GM12872 (cell line): Measurements from ENCODE around the gene EVC.

ENCODE experiments used
- TF ChIP-seq, protein P1 (sequence below): IDR thresholded peaks from 3 replicates; pipeline ENCODE4 v1.5.1; 2011; ENCODE audit warnings: low read depth, mild to moderate bottlenecking, low read length, moderate library complexity; ENCODE audit not compliant: insufficient read depth

Gene EVC

DNA sequence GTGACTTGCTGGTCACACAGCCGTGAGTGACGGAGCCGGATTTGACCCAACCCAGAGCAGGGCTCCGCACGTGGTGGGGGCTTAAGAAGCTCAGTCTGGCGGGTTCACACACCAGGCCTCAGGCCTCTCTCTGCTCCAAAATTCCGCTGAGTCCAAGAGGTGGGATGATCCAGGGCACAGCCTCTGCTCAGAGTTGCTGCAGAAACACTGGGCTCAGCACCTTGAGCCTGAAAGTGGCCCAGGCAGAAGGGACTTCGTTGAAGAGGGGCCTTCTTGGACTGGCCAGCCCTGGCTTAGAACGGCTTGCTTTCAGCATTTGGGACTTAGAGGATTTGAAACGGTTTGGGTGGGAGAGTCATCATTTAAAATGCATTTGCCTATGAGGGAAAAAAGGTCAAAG lies 21.2 kb downstream of the EVC start:
- TF ChIP-seq, protein P1, sequence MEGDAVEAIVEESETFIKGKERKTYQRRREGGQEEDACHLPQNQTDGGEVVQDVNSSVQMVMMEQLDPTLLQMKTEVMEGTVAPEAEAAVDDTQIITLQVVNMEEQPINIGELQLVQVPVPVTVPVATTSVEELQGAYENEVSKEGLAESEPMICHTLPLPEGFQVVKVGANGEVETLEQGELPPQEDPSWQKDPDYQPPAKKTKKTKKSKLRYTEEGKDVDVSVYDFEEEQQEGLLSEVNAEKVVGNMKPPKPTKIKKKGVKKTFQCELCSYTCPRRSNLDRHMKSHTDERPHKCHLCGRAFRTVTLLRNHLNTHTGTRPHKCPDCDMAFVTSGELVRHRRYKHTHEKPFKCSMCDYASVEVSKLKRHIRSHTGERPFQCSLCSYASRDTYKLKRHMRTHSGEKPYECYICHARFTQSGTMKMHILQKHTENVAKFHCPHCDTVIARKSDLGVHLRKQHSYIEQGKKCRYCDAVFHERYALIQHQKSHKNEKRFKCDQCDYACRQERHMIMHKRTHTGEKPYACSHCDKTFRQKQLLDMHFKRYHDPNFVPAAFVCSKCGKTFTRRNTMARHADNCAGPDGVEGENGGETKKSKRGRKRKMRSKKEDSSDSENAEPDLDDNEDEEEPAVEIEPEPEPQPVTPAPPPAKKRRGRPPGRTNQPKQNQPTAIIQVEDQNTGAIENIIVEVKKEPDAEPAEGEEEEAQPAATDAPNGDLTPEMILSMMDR: no peak

DNA sequence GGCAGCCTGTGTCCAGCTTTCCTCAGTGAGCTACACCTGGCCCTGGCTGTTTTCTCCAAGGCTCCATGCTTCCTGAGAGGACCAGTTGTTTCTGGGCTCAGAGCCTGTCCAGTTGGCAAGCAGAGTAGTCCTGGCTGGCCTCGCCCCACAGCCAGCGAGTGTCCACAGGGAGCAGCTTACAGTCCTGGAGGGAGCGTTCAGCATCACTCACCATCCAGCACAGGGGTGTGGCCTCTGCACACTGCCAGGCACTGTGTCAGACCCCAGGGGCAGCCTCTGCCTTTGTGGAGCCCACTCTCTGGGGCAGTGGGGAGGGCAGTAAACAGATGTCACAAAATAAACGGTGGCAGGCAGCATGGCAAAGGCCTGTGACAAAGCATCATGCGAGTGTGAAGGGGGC lies 23.9 kb downstream of the EVC start:
- TF ChIP-seq, protein P1: no peak

DNA sequence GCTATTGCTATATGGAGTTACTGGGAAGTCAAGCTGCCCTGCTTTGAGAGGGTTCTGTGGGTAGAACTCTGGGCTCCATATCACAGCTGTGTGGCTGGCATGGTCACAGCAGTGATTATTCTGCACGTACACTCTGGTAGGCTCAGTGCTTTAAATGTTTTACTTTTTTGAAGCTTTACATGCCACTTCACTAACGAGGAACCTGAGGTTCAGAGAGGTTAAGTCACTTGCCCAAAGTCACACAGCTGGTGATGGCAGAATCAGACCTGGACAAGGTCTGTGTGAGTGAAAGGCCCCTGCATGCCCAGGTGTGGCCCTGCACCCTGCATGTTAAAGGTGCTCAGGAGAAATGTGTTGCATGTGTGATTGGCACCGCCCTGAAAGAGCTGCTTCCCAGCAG lies 24.5 kb downstream of the EVC start:
- TF ChIP-seq, protein P1: no peak

DNA sequence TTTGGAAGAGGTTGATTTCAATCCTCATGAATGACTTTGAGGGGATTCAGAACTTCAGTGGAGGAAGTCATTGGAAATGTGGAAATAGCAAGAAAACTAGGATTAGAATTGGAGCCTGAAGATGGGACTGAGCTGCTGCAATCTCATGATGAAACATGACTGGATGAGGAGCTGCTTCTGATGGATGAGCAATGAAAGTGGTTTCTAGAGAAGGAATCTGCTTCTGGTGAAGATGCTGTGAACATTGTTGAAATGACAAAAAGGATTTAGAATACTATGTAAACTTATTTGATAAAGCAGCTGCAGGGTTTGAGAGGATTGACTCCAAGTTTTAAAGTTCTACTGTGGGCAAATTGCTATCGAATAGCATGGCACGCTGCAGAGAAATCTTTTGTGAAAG lies 27.1 kb downstream of the EVC start:
- TF ChIP-seq, protein P1: no peak

DNA sequence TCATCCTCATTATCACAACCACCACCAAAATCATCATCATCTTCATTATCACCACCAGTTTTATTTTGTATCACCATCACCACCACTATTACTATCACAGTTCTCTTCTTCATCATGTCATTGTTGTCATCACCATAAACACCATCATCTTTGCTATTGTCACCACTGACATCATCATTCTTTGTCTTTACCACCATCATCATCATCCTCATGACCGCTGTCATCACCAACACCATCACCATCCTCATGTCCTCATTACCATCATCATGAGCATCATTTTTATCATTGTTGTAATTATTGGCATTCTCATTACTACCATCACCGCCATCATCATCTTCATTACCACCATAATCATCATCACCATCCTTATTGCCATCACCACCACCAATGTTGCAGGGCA lies 31.4 kb downstream of the EVC start:
- TF ChIP-seq, protein P1: no peak

DNA sequence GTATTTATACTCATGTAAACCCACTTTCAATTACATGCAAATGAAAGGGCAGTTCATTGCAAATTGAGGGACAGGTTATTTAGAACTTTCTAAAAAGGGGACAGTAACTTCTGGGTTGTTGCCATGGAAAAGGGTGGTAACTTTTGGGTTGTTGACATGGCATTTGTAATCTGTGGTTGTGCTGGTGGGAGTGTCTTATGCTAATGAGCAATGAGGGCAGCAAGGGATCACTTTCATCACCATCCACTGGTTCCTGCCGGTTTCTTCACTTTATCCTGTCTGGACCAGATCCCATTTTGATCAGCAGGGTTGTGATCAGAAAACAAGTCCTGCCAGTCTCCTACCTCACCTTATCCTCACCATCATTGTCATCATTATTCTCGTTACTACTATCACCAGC lies 32.0 kb downstream of the EVC start:
- TF ChIP-seq, protein P1: no peak

DNA sequence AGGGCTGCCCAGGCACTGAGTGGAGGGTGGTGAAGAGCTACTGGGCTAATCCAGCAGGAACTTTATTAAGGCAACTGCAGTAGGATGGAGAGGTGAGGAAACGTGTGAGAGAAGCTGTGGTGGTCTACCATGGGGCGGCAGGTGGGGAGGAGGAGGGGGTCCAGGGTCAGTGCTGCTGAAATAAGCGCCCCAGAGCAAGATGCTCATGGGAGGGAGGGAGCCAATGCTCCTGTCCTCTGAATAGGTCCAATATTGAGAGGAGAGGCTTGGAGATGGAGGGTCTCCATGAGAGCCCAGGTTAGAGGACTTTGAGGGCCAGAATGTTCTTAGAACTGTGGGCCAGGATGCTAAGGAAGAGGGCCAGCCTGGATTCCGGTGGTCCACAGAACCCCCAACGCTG lies 35.2 kb downstream of the EVC start:
- TF ChIP-seq, protein P1: no peak
